Putamen (tissue), 1 donor: Measurements from ENCODE around the gene EPS8.
A peak's percentile ranks its signal among the peaks of the same experiment; 100 is the strongest.

Source experiments
- DNase-seq: peaks from one replicate; pipeline ENCODE4 v3.0.0-alpha.2; 2016; ENCODE audit warnings: low spot score

The EPS8 gene

GRCh38 chr12:15690320-15690719 lies 98.9 kb downstream of the EPS8 start:
- no peak for DNase-seq

GRCh38 chr12:15689751-15690191 lies 99.4 kb downstream of the EPS8 start:
- no peak for DNase-seq

GRCh38 chr12:15688838-15689625 lies 100.2 kb downstream of the EPS8 start:
- DNase-seq: peak; percentile 34

GRCh38 chr12:15688202-15688736 lies 100.9 kb downstream of the EPS8 start:
- peak; percentile 83 for DNase-seq

- DNase-seq: no peak
Observed at GRCh38 chr12:15687583-15687982, 101.6 kb downstream of the EPS8 start.

- DNase-seq: no peak
Observed at GRCh38 chr12:15684896-15685658, 104.1 kb downstream of the EPS8 start.

GRCh38 chr12:15682826-15683225 lies 106.4 kb downstream of the EPS8 start:
- no peak for DNase-seq

GRCh38 chr12:15679151-15679550 lies 110.0 kb downstream of the EPS8 start:
- no peak for DNase-seq

- DNase-seq: no peak
Observed at GRCh38 chr12:15677726-15678201, 111.4 kb downstream of the EPS8 start.

GRCh38 chr12:15677228-15677627 lies 112.0 kb downstream of the EPS8 start:
- DNase-seq: no peak

- DNase-seq: no peak
Observed at GRCh38 chr12:15672671-15673270, 116.4 kb downstream of the EPS8 start.

- no peak for DNase-seq
Observed at GRCh38 chr12:15670756-15671155, 118.4 kb downstream of the EPS8 start.

- DNase-seq: no peak
Observed at GRCh38 chr12:15669256-15669948, 119.8 kb downstream of the EPS8 start.

- no peak for DNase-seq
Observed at GRCh38 chr12:15664491-15664890, 124.7 kb downstream of the EPS8 start.

- DNase-seq: no peak
Observed at GRCh38 chr12:15662983-15663659, 126.1 kb downstream of the EPS8 start.

- DNase-seq: no peak
Observed at GRCh38 chr12:15662303-15662980, 126.7 kb downstream of the EPS8 start.

- no peak for DNase-seq
Observed at GRCh38 chr12:15651371-15651770, 137.8 kb downstream of the EPS8 start.

GRCh38 chr12:15650399-15651128 lies 138.6 kb downstream of the EPS8 start:
- DNase-seq: no peak

GRCh38 chr12:15649347-15649746 lies 139.8 kb downstream of the EPS8 start:
- DNase-seq: no peak

GRCh38 chr12:15648558-15648957 lies 140.6 kb downstream of the EPS8 start:
- DNase-seq: no peak
